CD14-positive monocyte (primary cell): ENCODE measurements around the gene DNAJC11. TPM values are rescaled to one million over a fixed set of nuclear protein-coding genes. Genes with fewer than 3 reads are reported as not detected.
A peak's percentile ranks its signal among the peaks of the same experiment; 100 is the strongest.
"Not testable (repeated sequence)": the region's sequence is repeated elsewhere in the genome, so short reads cannot be mapped to it uniquely, and the experiment has no call there.

Experiments
- DNase-seq, 3 donors: peaks; one replicate each; pipeline ENCODE4 v3.0.0-alpha.2; 2011 to 2022
- H2AFZ ChIP-seq: 2 replicates; pipeline ENCODE4 v1.6.0; 2012; ENCODE audit warnings: mild to moderate bottlenecking, low read depth, low read length, inconsistent platforms; ENCODE audit not compliant: insufficient read depth, poor library complexity, severe bottlenecking
- H3K27ac ChIP-seq, 2 donors: 1 replicate in 1 of 2; 2 replicates in 1 of 2; pipeline ENCODE4 v1.5.1; 2012 to 2013; ENCODE audit warnings: low read length in 2 of 2, control low read depth in 1 of 2, inconsistent platforms in 1 of 2, low read depth in 1 of 2, mild to moderate bottlenecking in 1 of 2
- H3K27me3 ChIP-seq, 2 donors: one replicate each; pipeline versions ENCODE4 v1.6.0 to v1.6.1; 2011 to 2013; ENCODE audit warnings: low read length in 2 of 2; ENCODE audit not compliant: control insufficient read depth in 2 of 2, insufficient read depth in 2 of 2
- H3K36me3 ChIP-seq, 2 donors: replicated peaks in 1 of 2; 1 replicate in 1 of 2; 2 replicates in 1 of 2; pipeline versions ENCODE4 v1.5.1 to v1.6.1; 2012 to 2013; ENCODE audit warnings: low read length in 2 of 2, control low read depth in 1 of 2, inconsistent platforms in 1 of 2, mild to moderate bottlenecking in 1 of 2; ENCODE audit not compliant: insufficient read depth in 2 of 2, control insufficient read depth in 1 of 2
- H3K4me1 ChIP-seq, 2 donors: 1 replicate in 1 of 2; 2 replicates in 1 of 2; pipeline versions ENCODE4 v1.5.1 to v1.6.1; 2012 to 2013; ENCODE audit warnings: low read length in 2 of 2, control low read depth in 1 of 2, inconsistent platforms in 1 of 2, mild to moderate bottlenecking in 1 of 2, moderate library complexity in 1 of 2; ENCODE audit not compliant: insufficient read depth in 2 of 2, control insufficient read depth in 1 of 2
- H3K4me2 ChIP-seq: replicated peaks from 2 replicates; pipeline ENCODE3; 2012; ENCODE audit warnings: low read length, moderate library complexity, mild to moderate bottlenecking; ENCODE audit not compliant: poor library complexity, severe bottlenecking; ENCODE audit errors: extremely low read depth
- H3K4me3 ChIP-seq, 3 experiments: fragments of 200-600 bp in 1 of 3; sonication (generic) in 1 of 3; replicated peaks in 1 of 3; 1 replicate in 2 of 3; 2 replicates in 1 of 3; pipeline ENCODE4 v1.5.1; 2011 to 2013; ENCODE audit warnings: low read length in 3 of 3, mild to moderate bottlenecking in 3 of 3, control low read depth in 2 of 3, low read depth in 2 of 3, inconsistent platforms in 1 of 3, moderate library complexity in 1 of 3
- H3K79me2 ChIP-seq: 2 replicates; pipeline ENCODE4 v1.6.0; 2012; ENCODE audit warnings: mild to moderate bottlenecking, control low read depth, inconsistent platforms, low read length, moderate library complexity; ENCODE audit not compliant: insufficient read depth
- H3K9ac ChIP-seq: 2 replicates; pipeline ENCODE4 v1.6.0; 2017; ENCODE audit warnings: low read length, mild to moderate bottlenecking; ENCODE audit not compliant: insufficient read depth, poor library complexity, severe bottlenecking
- H3K9me3 ChIP-seq, 2 donors: replicated peaks in 1 of 2; 1 replicate in 1 of 2; 2 replicates in 1 of 2; pipeline versions ENCODE4 v1.5.1 to v1.6.1; 2012 to 2013; ENCODE audit warnings: low read length in 2 of 2, control low read depth in 1 of 2; ENCODE audit not compliant: control insufficient read depth in 1 of 2, insufficient read depth in 1 of 2
- H4K20me1 ChIP-seq: 2 replicates; pipeline ENCODE4 v1.6.0; 2012; ENCODE audit warnings: mild to moderate bottlenecking, low read length, control low read depth, moderate library complexity; ENCODE audit not compliant: insufficient read depth
- H3K27ac Mint-ChIP-seq, 7 donors: one replicate each; pipeline ENCODE4 v1.8.0; 2020; ENCODE audit warnings: mild to moderate bottlenecking in 7 of 7, mixed read lengths in 7 of 7, moderate library complexity in 6 of 7, inconsistent platforms in 2 of 7
- H3K27me3 Mint-ChIP-seq, 3 donors: one replicate each; pipeline ENCODE4 v1.8.0; 2021 to 2022; ENCODE audit warnings: low read depth in 3 of 3, mild to moderate bottlenecking in 3 of 3, mixed read lengths in 3 of 3, moderate library complexity in 3 of 3, inconsistent platforms in 1 of 3
- H3K36me3 Mint-ChIP-seq, 2 donors: one replicate each; pipeline ENCODE4 v1.8.0; 2020; ENCODE audit warnings: mixed read lengths in 2 of 2, inconsistent platforms in 1 of 2, mild to moderate bottlenecking in 1 of 2
- H3K4me1 Mint-ChIP-seq: one replicate; pipeline ENCODE4 v1.8.0; 2020; ENCODE audit warnings: mild to moderate bottlenecking, mixed read lengths
- H3K4me3 Mint-ChIP-seq, 2 donors: one replicate each; pipeline ENCODE4 v1.8.0; 2020; ENCODE audit warnings: mild to moderate bottlenecking in 2 of 2, mixed read lengths in 2 of 2, moderate library complexity in 1 of 2
- H3K9me3 Mint-ChIP-seq, 7 donors: one replicate each; pipeline ENCODE4 v1.8.0; 2020 to 2022; ENCODE audit warnings: mixed read lengths in 7 of 7, mild to moderate bottlenecking in 6 of 7, moderate library complexity in 6 of 7, inconsistent platforms in 2 of 7
- CTCF ChIP-seq: fragments of 200-600 bp; IDR thresholded peaks from one replicate; pipeline ENCODE4 v1.8.0; 2022; ENCODE audit warnings: antibody characterized with exemption, mild to moderate bottlenecking
- WGBS: methylation state at CpG from one replicate; pipeline ENCODE4 v1.1.5; 2013; ENCODE audit warnings: missing lambda C conversion rate; ENCODE audit not compliant: insufficient coverage; 5-methylcytosine and 5-hydroxymethylcytosine counted together
- intact Hi-C, 2 donors: fragments of 100-400 bp; cut with micrococcal nuclease; formaldehyde crosslinking; loops; one replicate each; pipeline versions ENCODE4 v1.15.0 to v1.15.1; 2023
- polyA plus RNA-seq, 3 donors: library from polyadenylated mRNA; depleted of rRNA in 1 of 3; unstranded in 2 of 3; stranded (reverse) in 1 of 3; fragments of 300-500 nt in 2 of 3; fragments of >200 nt in 1 of 3; fragmentation: Illumina TruSeq in 2 of 3; gene quantifications; 1 replicate in 2 of 3; 2 replicates in 1 of 3; pipeline ENCODE4 v1.2.3, GENCODE V29; 2012 to 2021

Gene DNAJC11
- polyA plus RNA-seq, 3 donors = 9.7 to 19.9 (median 15.8) TPM

GRCh38 chr1:6742676-6743188, 41.1 kb upstream of the DNAJC11 start:
- Histone ChIP-seq H3K27ac (peak overlapping the region; percentile 87 to 90), H3K4me3 (peak overlapping the region in 1 of 3 experiments; percentile 63), H3K4me2 (peak overlapping the region; percentile 75), H2AFZ (peak overlapping the region; percentile 80), H3K4me1 (peaks cover 44 to 48% of the 10 kb centered on the region in 2 donors)
- peaks cover 38% of the 10 kb centered on the region for H3K4me1 Mint-ChIP-seq
- H3K36me3 ChIP-seq, H3K27me3 Mint-ChIP-seq, H4K20me1 ChIP-seq, H3K27me3 ChIP-seq, H3K9ac ChIP-seq, H3K9me3 ChIP-seq, H3K9me3 Mint-ChIP-seq, H3K79me2 ChIP-seq, H3K36me3 Mint-ChIP-seq: not testable (repeated sequence)
- peak in 2 of 3 donors; percentile 27 to 40 for DNase-seq
- intact Hi-C loops = loop anchor here in 1 of 2 donors (5.0 kb wide), 1 partner anchor 40 kb away; no protein-coding TSS in a partner anchor
- WGBS = 60% methylated on average over 1 of the region's 7 CpGs
- H3K4me3 Mint-ChIP-seq = peak overlapping the region in 1 of 2 donors; percentile 80
- H3K27ac Mint-ChIP-seq = peak overlapping the region; percentile 88 to 97 (median 93)

DNA sequence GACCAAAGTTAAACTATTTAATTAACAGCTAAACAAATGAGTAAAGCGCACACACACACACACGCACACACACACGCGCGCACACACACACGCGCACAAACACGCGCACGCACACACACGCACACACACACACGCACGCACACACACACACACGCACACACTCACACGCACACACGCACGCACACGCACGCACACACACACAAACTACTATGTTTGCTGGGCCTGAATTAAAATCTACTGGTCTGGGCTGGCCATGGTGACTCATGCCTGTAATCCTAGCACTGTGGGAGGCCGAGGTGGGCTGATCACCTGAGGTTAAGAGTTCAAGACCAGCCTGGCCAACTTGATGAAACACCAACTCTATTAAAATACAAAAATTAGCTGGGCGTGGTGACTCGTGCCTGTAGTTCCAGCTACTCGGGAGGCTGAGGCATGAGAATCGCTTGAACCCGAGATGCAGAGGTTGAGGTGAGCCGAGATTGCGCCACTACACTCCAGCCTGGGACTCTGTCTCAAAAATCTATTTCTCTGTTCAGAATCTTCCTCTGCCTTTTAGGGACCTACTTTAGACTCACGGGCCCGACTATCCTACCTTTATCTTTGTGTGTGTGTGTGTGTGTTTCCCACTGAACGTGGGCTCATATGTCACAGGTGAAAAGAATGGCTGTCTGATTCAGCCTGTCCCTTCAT, 37.5 kb upstream of the DNAJC11 start:
- no peak overlapping the region for H3K27ac Mint-ChIP-seq
- 90% methylated on average over 13 of the region's 30 CpGs for WGBS

More for the DNA sequence above, 37.5 kb upstream of the DNAJC11 start:
- no peaks in the 10 kb centered on the region for H3K36me3 Mint-ChIP-seq
- no peak overlapping the region for H3K4me3 Mint-ChIP-seq
- H3K4me2 ChIP-seq = no peak overlapping the region
- H3K27me3 ChIP-seq = no peaks in the 10 kb centered on the region
- H3K79me2 ChIP-seq = no peaks in the 10 kb centered on the region
- H3K9ac ChIP-seq = no peak overlapping the region
- H3K9me3 ChIP-seq = no peaks in the 10 kb centered on the region
- TF ChIP-seq CTCF = no peak
- DNase-seq = no peak
- no peak overlapping the region for H2AFZ ChIP-seq
- H3K4me1 Mint-ChIP-seq = peaks cover 28% of the 10 kb centered on the region
- H3K4me1 ChIP-seq = peaks cover 15 to 16% of the 10 kb centered on the region in 2 donors
- no peak overlapping the region for H3K4me3 ChIP-seq
- peaks cover 0 to 3% (median 1%) of the 10 kb centered on the region in 3 donors for H3K27me3 Mint-ChIP-seq
- intact Hi-C loops = no loop called here
- no peak overlapping the region for H3K27ac ChIP-seq
- H4K20me1 ChIP-seq = no peaks in the 10 kb centered on the region
- no peaks in the 10 kb centered on the region for H3K36me3 ChIP-seq
- peaks cover 0 to 5% (median 2%) of the 10 kb centered on the region in 7 donors for H3K9me3 Mint-ChIP-seq
